AG10803 (cell line): Measurements from ENCODE around the gene APCDD1L.

Experiments used
- DNase-seq: peaks from one replicate; pipeline ENCODE4 v3.0.0; 2010; ENCODE audit warnings: low read depth
- H3K4me3 ChIP-seq: 2 replicates; pipeline ENCODE4 v1.5.1; 2011; ENCODE audit warnings: mild to moderate bottlenecking, low read length, control low read depth
- CTCF ChIP-seq: conservative IDR thresholded peaks from 2 replicates; pipeline ENCODE4 v1.5.1; 2011; ENCODE audit warnings: mild to moderate bottlenecking, low read length, control low read depth, inconsistent platforms

The APCDD1L gene

GRCh38 chr20:58483470-58483869 is 31.7 kb downstream of the APCDD1L start:
- DNase-seq = no peak
- TF ChIP-seq CTCF = no peak
- no peak overlapping the region for H3K4me3 ChIP-seq

GRCh38 chr20:58483051-58483450 is 32.1 kb downstream of the APCDD1L start:
- TF ChIP-seq CTCF = no peak
- H3K4me3 ChIP-seq = no peak overlapping the region
- DNase-seq = no peak

GRCh38 chr20:58482416-58482815 is 32.8 kb downstream of the APCDD1L start:
- H3K4me3 ChIP-seq = no peak overlapping the region
- DNase-seq = peak; percentile 17
- TF ChIP-seq CTCF = no peak

- H3K4me3 ChIP-seq = no peak overlapping the region
- DNase-seq = peak; percentile 33
- TF ChIP-seq CTCF = peak; percentile 63
Measured at GRCh38 chr20:58481481-58482021, 33.6 kb downstream of the APCDD1L start.

GRCh38 chr20:58480551-58481336 is 34.5 kb downstream of the APCDD1L start:
- DNase-seq = no peak

GRCh38 chr20:58479726-58480440 is 35.3 kb downstream of the APCDD1L start:
- no peak overlapping the region for H3K4me3 ChIP-seq
- no peak for DNase-seq
- TF ChIP-seq CTCF = no peak

More at GRCh38 chr20:58480551-58481336, 34.5 kb downstream of the APCDD1L start:
- no peak for TF ChIP-seq CTCF
- H3K4me3 ChIP-seq = no peak overlapping the region
